H1 (cell line): Measurements from ENCODE around the gene EYA2. TPM values are rescaled to one million over a fixed set of nuclear protein-coding genes. Genes with fewer than 3 reads are reported as not detected.

Experiments used
- MAFK ChIP-seq: IDR thresholded peaks from 2 replicates; pipeline ENCODE4 v1.6.1; 2012; ENCODE audit warnings: low read depth, mild to moderate bottlenecking, improper control_type of control experiment, low read length
- SUZ12 ChIP-seq: fragments of 200-600 bp; sonication (generic); IDR thresholded peaks from 2 replicates; pipeline ENCODE4 v1.6.1; 2012; ENCODE audit warnings: mild to moderate bottlenecking, inconsistent platforms, low read length, moderate library complexity, mixed read lengths
- TAF7 ChIP-seq: optimal IDR thresholded peaks from 2 replicates; pipeline ENCODE3; 2011; ENCODE audit warnings: low read depth, mild to moderate bottlenecking, inconsistent platforms, low read length, moderate library complexity, borderline replicate concordance
- polyA plus RNA-seq, 7 experiments: library from polyadenylated mRNA; depleted of rRNA in 3 of 7; stranded (reverse) in 5 of 7; unstranded in 2 of 7; fragments of >200 nt in 5 of 7; fragments of 200-250 nt in 2 of 7; gene quantifications; 1 replicate in 5 of 7; 2 replicates in 1 of 7; 4 replicates in 1 of 7; pipeline versions ENCODE4 v1.2.1 to v1.2.3, GENCODE V29; 2011 to 2013; ENCODE audit warnings: missing spikeins in 2 of 7, mixed read lengths in 2 of 7
- total RNA-seq: library from RNA; stranded (reverse); fragmentation: NEBNext Ultra II Directional; extraction: Animal tissue kit (Norgen Biotek cat#: 25700); gene quantifications from 2 replicates; pipeline ENCODE4 v1.2.1, GENCODE V29; 2021

The EYA2 gene
- total and polyA plus RNA-seq, 2 of the 8 experiments (the other 6 are each of a cell fraction or from before 2014, with no cell fraction given), result 1.6 to 1.7 TPM

GRCh38 chr20:47051936-47052526 is 157.4 kb downstream of the EYA2 start (continued):
- TF ChIP-seq MAFK (no peak), TAF7 (no peak), SUZ12 (no peak)
